Gastrocnemius medialis (tissue), 4 donors: ENCODE measurements around the gene RBBP8. TPM values are rescaled to one million over a fixed set of nuclear protein-coding genes. Genes with fewer than 3 reads are reported as not detected.

Source experiments
- ATAC-seq, 2 donors: fragments of 150-250 bp; one replicate each; pipeline ENCODE4 v1.9.1; 2016
- DNase-seq, 2 donors: peaks; one replicate each; pipeline ENCODE4 v3.0.0-alpha.2; 2019
- H3K27ac ChIP-seq, 4 donors: fragments of 200-600 bp; sonication (generic); 1 replicate in 1 of 4; 2 replicates in 3 of 4; pipeline ENCODE4 v1.5.1; 2016 to 2018; ENCODE audit warnings: mild to moderate bottlenecking in 2 of 4, moderate library complexity in 1 of 4
- H3K27me3 ChIP-seq, 3 donors: fragments of 200-600 bp; sonication (generic) in 2 of 3; 1 replicate in 1 of 3; 2 replicates in 2 of 3; pipeline versions ENCODE4 v1.5.1 to v1.6.0; 2016 to 2019; ENCODE audit warnings: mild to moderate bottlenecking in 1 of 3, moderate library complexity in 1 of 3
- H3K36me3 ChIP-seq, 2 donors: fragments of 200-600 bp; sonication (generic) in 1 of 2; one replicate each; pipeline ENCODE4 v1.5.1; 2017 to 2018
- H3K4me1 ChIP-seq, 2 donors: fragments of 200-600 bp; sonication (generic) in 1 of 2; one replicate each; pipeline ENCODE4 v1.5.1; 2016 to 2017; ENCODE audit warnings: mild to moderate bottlenecking in 2 of 2
- H3K4me3 ChIP-seq, 4 donors: fragments of 200-600 bp; sonication (generic) in 3 of 4; 1 replicate in 1 of 4; 2 replicates in 3 of 4; pipeline ENCODE4 v1.5.1; 2016 to 2019; ENCODE audit warnings: mild to moderate bottlenecking in 2 of 4
- H3K9me3 ChIP-seq, 3 donors: fragments of 200-600 bp; sonication (generic) in 2 of 3; 1 replicate in 1 of 3; 2 replicates in 2 of 3; pipeline ENCODE4 v1.5.1; 2016 to 2019
- CTCF ChIP-seq, 5 experiments: fragments of 450-650 bp in 3 of 5; fragments of 200-600 bp in 2 of 5; sonication (generic) in 2 of 5; IDR thresholded peaks in 4 of 5; conservative IDR thresholded peaks in 1 of 5; 1 replicate in 4 of 5; 2 replicates in 1 of 5; pipeline ENCODE4 v1.5.1; 2016 to 2019; ENCODE audit warnings: antibody characterized with exemption in 5 of 5, mild to moderate bottlenecking in 3 of 5, moderate library complexity in 3 of 5
- POLR2A ChIP-seq, 2 donors: fragments of 450-650 bp; IDR thresholded peaks; one replicate each; pipeline ENCODE4 v1.6.1; 2017; ENCODE audit warnings: antibody characterized with exemption in 2 of 2, mild to moderate bottlenecking in 2 of 2, moderate library complexity in 2 of 2
- in situ Hi-C, 4 donors: fragments of 200-750 bp; cut with MboI; loops; one replicate each; pipeline versions ENCODE4 v1.15.0 to v1.8.0; 2017; ENCODE audit warnings: low sequenced_read_pairs in 4 of 4
- intact Hi-C: fragments of 100-400 bp; cut with DNase I; formaldehyde crosslinking; loops from one replicate; pipeline ENCODE4 v1.15.1; 2023; ENCODE audit warnings: low total_unique reads
- total RNA-seq, 4 donors: library from RNA; depleted of rRNA; stranded (reverse); fragments of >200 nt; gene quantifications; one replicate each; pipeline versions ENCODE4 v1.1.0 to v1.2.3, GENCODE V29; 2016

The RBBP8 gene
- total RNA-seq, 4 donors from 2014 or later = 1.3 to 4.7 (median 1.7) TPM

- ATAC-seq (no peak), DNase-seq (no peak)
- Histone ChIP-seq H3K27ac (no peak overlapping the region), H3K36me3 (no peaks in the 10 kb centered on the region), H3K4me3 (no peak overlapping the region), H3K27me3 (no peaks in the 10 kb centered on the region), H3K4me1 (peaks cover 0 to 7% of the 10 kb centered on the region in 2 donors), H3K9me3 (no peaks in the 10 kb centered on the region)
- intact Hi-C loops (no loop called here), in situ Hi-C loops (loop anchor here in 2 of 4 donors (25.0 kb wide), 2 partner anchors 459 to 484 kb away; no protein-coding TSS in a partner anchor)
- TF ChIP-seq POLR2A (IDR thresholded peaks at IDR 0.05) (no peak), CTCF (IDR thresholded peaks at IDR 0.05 in 4 of 5, conservative IDR thresholded peaks at IDR 0.05 in 1 of 5) (no peak)
Measured at GRCh38 chr18:22928339-22928738, 4.8 kb upstream of the RBBP8 start.

- H3K27ac ChIP-seq = no peak overlapping the region
- no peaks in the 10 kb centered on the region for H3K36me3 ChIP-seq
- no peak for ATAC-seq
- no peaks in the 10 kb centered on the region for H3K9me3 ChIP-seq
- intact Hi-C loops = loop anchor here (10.0 kb wide), 4 partner anchors 135 to 655 kb away; partner anchors contain the start of genes NPC1 and RMC1
- H3K4me3 ChIP-seq = no peak overlapping the region
- peak in 1 of 2 donors; percentile 29 for DNase-seq
- H3K27me3 ChIP-seq = no peaks in the 10 kb centered on the region
- H3K4me1 ChIP-seq = peaks cover 0 to 11% of the 10 kb centered on the region in 2 donors
- in situ Hi-C loops = loop anchor here in 2 of 4 donors (25.0 kb wide), 2 partner anchors 457 to 482 kb away; no protein-coding TSS in a partner anchor
- TF ChIP-seq CTCF (IDR thresholded peaks at IDR 0.05 in 4 of 5, conservative IDR thresholded peaks at IDR 0.05 in 1 of 5) (peak in 4 of 5 experiments; percentile 21 to 64 (median 52)), POLR2A (IDR thresholded peaks at IDR 0.05) (no peak)
Measured at GRCh38 chr18:22930089-22930713, 2.9 kb upstream of the RBBP8 start.

- intact Hi-C loops = loop anchor here (10.0 kb wide), 4 partner anchors 138 to 652 kb away; partner anchors contain the start of genes NPC1 and RMC1
- Histone ChIP-seq H3K27ac (peak overlapping the region; percentile 79 to 92 (median 86)), H3K27me3 (no peaks in the 10 kb centered on the region), H3K4me3 (peak overlapping the region; percentile 56 to 90 (median 74)), H3K4me1 (peaks cover 0 to 11% of the 10 kb centered on the region in 2 donors), H3K9me3 (no peaks in the 10 kb centered on the region), H3K36me3 (no peaks in the 10 kb centered on the region)
- DNase-seq = no peak
- in situ Hi-C loops = loop anchor here in 2 of 4 donors (25.0 kb wide), 2 partner anchors 454 to 479 kb away; no protein-coding TSS in a partner anchor
- TF ChIP-seq CTCF (IDR thresholded peaks at IDR 0.05 in 4 of 5, conservative IDR thresholded peaks at IDR 0.05 in 1 of 5) = no peak
- TF ChIP-seq POLR2A (IDR thresholded peaks at IDR 0.05) = no peak
- peak; percentile 32 to 58 for ATAC-seq
Measured at GRCh38 chr18:22932885-22933205, 283 bp upstream of the RBBP8 start.

GRCh38 chr18:22933966-22934423 is 867 bp downstream of the RBBP8 start:
- no peaks in the 10 kb centered on the region for H3K9me3 ChIP-seq
- TF ChIP-seq POLR2A (IDR thresholded peaks at IDR 0.05) (no peak), CTCF (IDR thresholded peaks at IDR 0.05 in 4 of 5, conservative IDR thresholded peaks at IDR 0.05 in 1 of 5) (no peak)
- H3K27me3 ChIP-seq = no peaks in the 10 kb centered on the region
- H3K4me1 ChIP-seq = peaks cover 0 to 11% of the 10 kb centered on the region in 2 donors
- H3K36me3 ChIP-seq = no peaks in the 10 kb centered on the region
- peak overlapping the region; percentile 79 to 92 (median 86) for H3K27ac ChIP-seq
- peak overlapping the region; percentile 56 to 90 (median 74) for H3K4me3 ChIP-seq
- ATAC-seq = peak in 1 of 2 donors; percentile 40
- no peak for DNase-seq
- in situ Hi-C loops (loop anchor here in 2 of 4 donors (25.0 kb wide), 2 partner anchors 453 to 478 kb away; no protein-coding TSS in a partner anchor), intact Hi-C loops (loop anchor here (10.0 kb wide), 4 partner anchors 139 to 651 kb away; partner anchors contain the start of genes NPC1 and RMC1)
